ENCODE measurements around the gene SCUBE3.

Gene SCUBE3

GRCh38 chr6:35275744-35276260 is 62.0 kb downstream of the SCUBE3 start:
- DNase-seq (ENCODE audit: low spot score in 2 of 2) (no peak), ATAC-seq (replicated peaks; ENCODE audit: extremely low read depth, poor library complexity, severe bottlenecking) (no peak)
- no peaks in the 10 kb centered on the region for H3K9me3 Mint-ChIP-seq
- H3K4me3 Mint-ChIP-seq = no peak overlapping the region
- peaks cover 9% of the 10 kb centered on the region for H3K4me1 Mint-ChIP-seq
- H3K27ac Mint-ChIP-seq (ENCODE audit: low read depth) = no peak overlapping the region
- no peaks in the 10 kb centered on the region for H3K27me3 Mint-ChIP-seq
- H3K36me3 Mint-ChIP-seq (ENCODE audit: insufficient read depth) = peaks cover 8% of the 10 kb centered on the region

- Mint-ChIP-seq H3K4me3 (no peak overlapping the region), H3K27me3 (no peaks in the 10 kb centered on the region), H3K4me1 (peaks cover 9% of the 10 kb centered on the region), H3K27ac (ENCODE audit: low read depth) (no peak overlapping the region), H3K36me3 (ENCODE audit: insufficient read depth) (peaks cover 27% of the 10 kb centered on the region), H3K9me3 (no peaks in the 10 kb centered on the region)
- no peak for ATAC-seq (replicated peaks; ENCODE audit: extremely low read depth, poor library complexity, severe bottlenecking)
- no peak for DNase-seq (ENCODE audit: low spot score in 2 of 2)
These were observed 65.0 kb downstream of the SCUBE3 start for GRCh38 chr6:35278708-35279107.

GRCh38 chr6:35280903-35281302 is 67.1 kb downstream of the SCUBE3 start:
- DNase-seq (ENCODE audit: low spot score in 2 of 2) = no peak
- Mint-ChIP-seq H3K9me3 (no peaks in the 10 kb centered on the region), H3K36me3 (ENCODE audit: insufficient read depth) (peaks cover 40% of the 10 kb centered on the region), H3K27me3 (no peaks in the 10 kb centered on the region), H3K4me1 (peaks cover 9% of the 10 kb centered on the region), H3K4me3 (no peak overlapping the region), H3K27ac (ENCODE audit: low read depth) (no peak overlapping the region)
- ATAC-seq (replicated peaks; ENCODE audit: extremely low read depth, poor library complexity, severe bottlenecking) = no peak

GRCh38 chr6:35282472-35282871 is 68.7 kb downstream of the SCUBE3 start:
- Mint-ChIP-seq H3K27ac (ENCODE audit: low read depth) (no peak overlapping the region), H3K27me3 (no peaks in the 10 kb centered on the region), H3K9me3 (no peaks in the 10 kb centered on the region), H3K4me3 (no peak overlapping the region), H3K4me1 (peaks cover 9% of the 10 kb centered on the region), H3K36me3 (ENCODE audit: insufficient read depth) (peaks cover 49% of the 10 kb centered on the region)
- no peak for ATAC-seq (replicated peaks; ENCODE audit: extremely low read depth, poor library complexity, severe bottlenecking)
- DNase-seq (ENCODE audit: low spot score in 2 of 2) = no peak

- Mint-ChIP-seq H3K4me3 (no peak overlapping the region), H3K27me3 (no peaks in the 10 kb centered on the region), H3K9me3 (no peaks in the 10 kb centered on the region), H3K27ac (ENCODE audit: low read depth) (no peak overlapping the region), H3K36me3 (ENCODE audit: insufficient read depth) (peaks cover 57% of the 10 kb centered on the region), H3K4me1 (peaks cover 7% of the 10 kb centered on the region)
- no peak for ATAC-seq (replicated peaks; ENCODE audit: extremely low read depth, poor library complexity, severe bottlenecking)
- DNase-seq (ENCODE audit: low spot score in 2 of 2) = no peak
These were observed 69.6 kb downstream of the SCUBE3 start for GRCh38 chr6:35283361-35283760.

- Mint-ChIP-seq H3K4me3 (no peak overlapping the region), H3K27me3 (no peaks in the 10 kb centered on the region), H3K9me3 (no peaks in the 10 kb centered on the region), H3K27ac (ENCODE audit: low read depth) (no peak overlapping the region), H3K4me1 (no peaks in the 10 kb centered on the region), H3K36me3 (ENCODE audit: insufficient read depth) (peaks cover 60% of the 10 kb centered on the region)
- ATAC-seq (replicated peaks; ENCODE audit: extremely low read depth, poor library complexity, severe bottlenecking) (no peak), DNase-seq (ENCODE audit: low spot score in 2 of 2) (no peak)
These were observed 74.1 kb downstream of the SCUBE3 start for GRCh38 chr6:35287671-35288396.

GRCh38 chr6:35288834-35289233 is 75.1 kb downstream of the SCUBE3 start:
- ATAC-seq (replicated peaks; ENCODE audit: extremely low read depth, poor library complexity, severe bottlenecking) (no peak), DNase-seq (ENCODE audit: low spot score in 2 of 2) (no peak)
- Mint-ChIP-seq H3K27ac (ENCODE audit: low read depth) (no peak overlapping the region), H3K9me3 (no peaks in the 10 kb centered on the region), H3K36me3 (ENCODE audit: insufficient read depth) (peaks cover 55% of the 10 kb centered on the region), H3K27me3 (no peaks in the 10 kb centered on the region), H3K4me1 (no peaks in the 10 kb centered on the region), H3K4me3 (no peak overlapping the region)

GRCh38 chr6:35291491-35291890 is 77.7 kb downstream of the SCUBE3 start:
- Mint-ChIP-seq H3K27me3 (no peaks in the 10 kb centered on the region), H3K4me1 (peaks cover 6% of the 10 kb centered on the region), H3K9me3 (no peaks in the 10 kb centered on the region), H3K4me3 (no peak overlapping the region), H3K27ac (ENCODE audit: low read depth) (no peak overlapping the region), H3K36me3 (ENCODE audit: insufficient read depth) (peaks cover 50% of the 10 kb centered on the region)
- ATAC-seq (replicated peaks; ENCODE audit: extremely low read depth, poor library complexity, severe bottlenecking) (no peak), DNase-seq (ENCODE audit: low spot score in 2 of 2) (no peak)

GRCh38 chr6:35292494-35292893 is 78.7 kb downstream of the SCUBE3 start:
- ATAC-seq (replicated peaks; ENCODE audit: extremely low read depth, poor library complexity, severe bottlenecking) (no peak), DNase-seq (ENCODE audit: low spot score in 2 of 2) (no peak)
- no peaks in the 10 kb centered on the region for H3K9me3 Mint-ChIP-seq
- no peak overlapping the region for H3K4me3 Mint-ChIP-seq
- H3K4me1 Mint-ChIP-seq = peaks cover 6% of the 10 kb centered on the region
- H3K27me3 Mint-ChIP-seq = no peaks in the 10 kb centered on the region
- peaks cover 42% of the 10 kb centered on the region for H3K36me3 Mint-ChIP-seq (ENCODE audit: insufficient read depth)
- H3K27ac Mint-ChIP-seq (ENCODE audit: low read depth) = no peak overlapping the region

- Mint-ChIP-seq H3K27ac (ENCODE audit: low read depth) (no peak overlapping the region), H3K36me3 (ENCODE audit: insufficient read depth) (peaks cover 33% of the 10 kb centered on the region), H3K4me3 (no peak overlapping the region), H3K4me1 (peaks cover 9% of the 10 kb centered on the region), H3K9me3 (no peaks in the 10 kb centered on the region), H3K27me3 (no peaks in the 10 kb centered on the region)
- no peak for ATAC-seq (replicated peaks; ENCODE audit: extremely low read depth, poor library complexity, severe bottlenecking)
- DNase-seq (ENCODE audit: low spot score in 2 of 2) = no peak
These were observed 79.9 kb downstream of the SCUBE3 start for GRCh38 chr6:35293681-35294080.

- no peak for DNase-seq (ENCODE audit: low spot score in 2 of 2)
- no peaks in the 10 kb centered on the region for H3K27me3 Mint-ChIP-seq
- no peak for ATAC-seq (replicated peaks; ENCODE audit: extremely low read depth, poor library complexity, severe bottlenecking)
- no peak overlapping the region for H3K4me3 Mint-ChIP-seq
- H3K9me3 Mint-ChIP-seq = no peaks in the 10 kb centered on the region
- peaks cover 28% of the 10 kb centered on the region for H3K36me3 Mint-ChIP-seq (ENCODE audit: insufficient read depth)
- peak overlapping the region; percentile 13 for H3K27ac Mint-ChIP-seq (ENCODE audit: low read depth)
- peaks cover 16% of the 10 kb centered on the region for H3K4me1 Mint-ChIP-seq
These were observed 80.7 kb downstream of the SCUBE3 start for GRCh38 chr6:35294308-35294945.

- Mint-ChIP-seq H3K27ac (ENCODE audit: low read depth) (no peak overlapping the region), H3K9me3 (no peaks in the 10 kb centered on the region), H3K36me3 (ENCODE audit: insufficient read depth) (peaks cover 25% of the 10 kb centered on the region), H3K27me3 (no peaks in the 10 kb centered on the region), H3K4me1 (peaks cover 22% of the 10 kb centered on the region), H3K4me3 (no peak overlapping the region)
- DNase-seq (ENCODE audit: low spot score in 2 of 2) (no peak), ATAC-seq (replicated peaks; ENCODE audit: extremely low read depth, poor library complexity, severe bottlenecking) (no peak)
These were observed 81.3 kb downstream of the SCUBE3 start for GRCh38 chr6:35295036-35295435.

Measured in central memory CD8-positive, alpha-beta T cell (primary cell).